DOHH2 (cell line): ENCODE measurements around the gene TBL1XR1.

Source experiments
- CTCF ChIP-seq: fragments of 200-600 bp; sonication (generic); IDR thresholded peaks from one replicate; pipeline ENCODE4 v1.5.1; 2014; ENCODE audit warnings: antibody characterized with exemption, mild to moderate bottlenecking, low read depth, low read length; ENCODE audit not compliant: poor library complexity, severe bottlenecking
- EZH2phosphoT487 ChIP-seq: fragments of 200-600 bp; sonication (generic); IDR thresholded peaks from 2 replicates; pipeline ENCODE4 v1.6.1; 2017; ENCODE audit warnings: borderline replicate concordance, mild to moderate bottlenecking, antibody characterized with exemption, low read length, moderate library complexity, mixed read lengths

DNA sequence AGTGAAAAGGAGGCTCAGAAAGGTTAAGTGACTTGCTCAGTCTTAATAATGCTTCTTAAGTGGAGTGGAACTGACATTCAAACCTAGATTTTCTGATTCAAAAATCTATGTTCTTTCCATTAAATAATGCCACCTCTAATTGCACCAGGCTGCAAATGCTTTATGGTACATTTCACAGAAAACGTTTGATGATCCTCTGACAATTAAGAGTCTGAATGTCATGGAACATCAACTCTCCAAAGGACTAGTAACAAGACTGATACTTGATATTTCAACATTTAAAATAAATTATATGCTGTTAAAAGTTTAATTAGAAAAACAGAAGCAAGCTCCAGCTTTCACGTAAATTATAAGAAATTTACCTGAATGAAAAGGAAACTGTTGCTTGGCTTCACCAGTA lies 151.5 kb downstream of the TBL1XR1 start:
- TF ChIP-seq CTCF, result no peak
- no peak for TF ChIP-seq EZH2phosphoT487
